ENCODE measurements around the gene CDK18. TPM values are rescaled to one million over a fixed set of nuclear protein-coding genes. Genes with fewer than 3 reads are reported as not detected.

The CDK18 gene
- total RNA-seq, 2 experiments from 2014 or later, result 8.4 to 10.4 TPM

- H3K36me3 Mint-ChIP-seq (ENCODE audit: low read depth), result no peaks in the 10 kb centered on the region
- CTCF ChIA-PET, result interaction anchor here (1.5 to 3.4 kb wide), 3 partner anchors 8 to 143 kb away, joined by 5 to 12 read pairs (median 10); no protein-coding TSS in a partner anchor
Measured at GRCh38 chr1:205515781-205516253, 11.3 kb downstream of the CDK18 start.

GRCh38 chr1:205516362-205516761 lies 11.9 kb downstream of the CDK18 start:
- Mint-ChIP-seq H3K4me1 (ENCODE audit: low read depth) (peaks cover 6% of the 10 kb centered on the region), H3K9me3 (no peaks in the 10 kb centered on the region), H3K27ac (no peak overlapping the region), H3K36me3 (ENCODE audit: low read depth) (no peaks in the 10 kb centered on the region), H3K4me3 (no peak overlapping the region), H3K27me3 (no peaks in the 10 kb centered on the region)
- ATAC-seq, result no peak
- ChIA-PET POLR2A (interaction anchor here (0.9 to 1.2 kb wide), 2 partner anchors 9 to 39 kb away, joined by 3 read pairs; no protein-coding TSS in a partner anchor), CTCF (interaction anchor here (1.9 to 3.4 kb wide), 2 partner anchors 29 to 31 kb away, joined by 5 to 10 read pairs; no protein-coding TSS in a partner anchor)
- TF ChIP-seq, protein P1, sequence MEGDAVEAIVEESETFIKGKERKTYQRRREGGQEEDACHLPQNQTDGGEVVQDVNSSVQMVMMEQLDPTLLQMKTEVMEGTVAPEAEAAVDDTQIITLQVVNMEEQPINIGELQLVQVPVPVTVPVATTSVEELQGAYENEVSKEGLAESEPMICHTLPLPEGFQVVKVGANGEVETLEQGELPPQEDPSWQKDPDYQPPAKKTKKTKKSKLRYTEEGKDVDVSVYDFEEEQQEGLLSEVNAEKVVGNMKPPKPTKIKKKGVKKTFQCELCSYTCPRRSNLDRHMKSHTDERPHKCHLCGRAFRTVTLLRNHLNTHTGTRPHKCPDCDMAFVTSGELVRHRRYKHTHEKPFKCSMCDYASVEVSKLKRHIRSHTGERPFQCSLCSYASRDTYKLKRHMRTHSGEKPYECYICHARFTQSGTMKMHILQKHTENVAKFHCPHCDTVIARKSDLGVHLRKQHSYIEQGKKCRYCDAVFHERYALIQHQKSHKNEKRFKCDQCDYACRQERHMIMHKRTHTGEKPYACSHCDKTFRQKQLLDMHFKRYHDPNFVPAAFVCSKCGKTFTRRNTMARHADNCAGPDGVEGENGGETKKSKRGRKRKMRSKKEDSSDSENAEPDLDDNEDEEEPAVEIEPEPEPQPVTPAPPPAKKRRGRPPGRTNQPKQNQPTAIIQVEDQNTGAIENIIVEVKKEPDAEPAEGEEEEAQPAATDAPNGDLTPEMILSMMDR (IDR thresholded peaks at IDR 0.05), result no peak
- DNase-seq, result no peak
- intact Hi-C loops (cut with micrococcal nuclease), result no loop called here

More at GRCh38 chr1:205515781-205516253, 11.3 kb downstream of the CDK18 start:
- intact Hi-C loops (cut with micrococcal nuclease), result no loop called here
- H3K4me3 Mint-ChIP-seq, result no peak overlapping the region
- TF ChIP-seq, protein P1 (IDR thresholded peaks at IDR 0.05), result no peak
- H3K27me3 Mint-ChIP-seq, result no peaks in the 10 kb centered on the region
- POLR2A ChIA-PET, result interaction anchor here (0.9 kb wide), 1 partner anchor 9 kb away, joined by 3 read pairs; no protein-coding TSS in a partner anchor
- no peak for DNase-seq
- no peak for ATAC-seq
- peaks cover 6% of the 10 kb centered on the region for H3K4me1 Mint-ChIP-seq (ENCODE audit: low read depth)
- no peaks in the 10 kb centered on the region for H3K9me3 Mint-ChIP-seq
- H3K27ac Mint-ChIP-seq, result no peak overlapping the region

DNA sequence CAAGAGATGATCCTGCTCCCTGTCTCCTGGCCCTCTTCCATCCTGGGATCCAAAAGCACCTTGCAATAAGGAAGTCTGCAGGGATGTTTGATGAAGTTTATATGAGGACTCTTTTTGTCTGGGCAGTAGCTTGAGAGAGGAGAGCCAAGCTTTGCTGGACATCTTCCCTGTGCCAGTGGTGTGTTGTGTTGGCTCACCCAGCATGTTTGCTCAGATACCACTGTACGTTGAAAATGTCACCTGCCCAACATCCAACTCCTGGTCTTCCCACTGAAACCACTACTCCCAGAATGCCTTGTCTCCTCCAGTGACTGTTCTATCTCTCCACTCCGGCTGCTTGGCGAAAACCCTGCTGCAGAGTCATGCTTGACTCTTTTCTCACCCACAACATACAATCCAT lies 12.8 kb downstream of the CDK18 start:
- Mint-ChIP-seq H3K27ac (no peak overlapping the region), H3K9me3 (no peaks in the 10 kb centered on the region), H3K27me3 (no peaks in the 10 kb centered on the region), H3K36me3 (ENCODE audit: low read depth) (no peaks in the 10 kb centered on the region), H3K4me3 (no peak overlapping the region), H3K4me1 (ENCODE audit: low read depth) (peaks cover under 1% of the 10 kb centered on the region)
- ATAC-seq (no peak), DNase-seq (no peak)
- TF ChIP-seq, protein P1 (IDR thresholded peaks at IDR 0.05), result no peak
- ChIA-PET CTCF (interaction anchor here (1.0 to 3.4 kb wide), 4 partner anchors 30 to 141 kb away, joined by 3 to 10 read pairs (median 4); no protein-coding TSS in a partner anchor), POLR2A (interaction anchor here (1.2 kb wide), 1 partner anchor 38 kb away, joined by 3 read pairs; no protein-coding TSS in a partner anchor)
- intact Hi-C loops (cut with micrococcal nuclease), result no loop called here

- TF ChIP-seq, protein P1 (IDR thresholded peaks at IDR 0.05), result no peak
- no peaks in the 10 kb centered on the region for H3K9me3 Mint-ChIP-seq
- ATAC-seq (no peak), DNase-seq (no peak)
- POLR2A ChIA-PET, result interaction anchor here (1.2 kb wide), 1 partner anchor 37 kb away, joined by 3 read pairs; no protein-coding TSS in a partner anchor
- no peaks in the 10 kb centered on the region for H3K27me3 Mint-ChIP-seq
- CTCF ChIA-PET, result interaction anchor here (1.0 to 3.4 kb wide), 4 partner anchors 30 to 140 kb away, joined by 3 to 10 read pairs (median 4); no protein-coding TSS in a partner anchor
- intact Hi-C loops (cut with micrococcal nuclease), result no loop called here
- no peaks in the 10 kb centered on the region for H3K4me1 Mint-ChIP-seq (ENCODE audit: low read depth)
- H3K4me3 Mint-ChIP-seq, result no peak overlapping the region
- no peaks in the 10 kb centered on the region for H3K36me3 Mint-ChIP-seq (ENCODE audit: low read depth)
- H3K27ac Mint-ChIP-seq, result no peak overlapping the region
Measured at GRCh38 chr1:205517763-205518162, 13.3 kb downstream of the CDK18 start.
